ENCODE measurements around the gene TBX10.
A peak's percentile ranks its signal among the peaks of the same experiment; 100 is the strongest.
"Not testable (repeated sequence)": the region's sequence is repeated elsewhere in the genome, so short reads cannot be mapped to it uniquely, and the experiment has no call there.

Gene TBX10

GRCh38 chr11:67631411-67631810 lies 8.2 kb downstream of the TBX10 start:
- no peak for DNase-seq (ENCODE audit: low spot score)

- DNase-seq (ENCODE audit: low spot score), result no peak
Measured at GRCh38 chr11:67630943-67631331, 8.6 kb downstream of the TBX10 start.

- peak; percentile 95 for DNase-seq (ENCODE audit: low spot score)
Measured at GRCh38 chr11:67630228-67630942, 9.2 kb downstream of the TBX10 start.

GRCh38 chr11:67629386-67630227 lies 10.0 kb downstream of the TBX10 start, which contains the start of gene NUDT8:
TSS of gene NUDT8 (minus strand) at chr11:67629937. CDS start at chr11:67629911, 26 bp downstream.
- DNase-seq (ENCODE audit: low spot score), result peak; percentile 89

- no peak for DNase-seq (ENCODE audit: low spot score)
Measured at GRCh38 chr11:67628710-67629385, 10.7 kb downstream of the TBX10 start.

GRCh38 chr11:67627812-67628624 lies 11.5 kb downstream of the TBX10 start:
- DNase-seq (ENCODE audit: low spot score), result no peak

- no peak for DNase-seq (ENCODE audit: low spot score)
Measured at GRCh38 chr11:67627441-67627811, 12.1 kb downstream of the TBX10 start.

- DNase-seq (ENCODE audit: low spot score), result no peak
Measured at GRCh38 chr11:67626970-67627369, 12.6 kb downstream of the TBX10 start.

GRCh38 chr11:67626131-67626833 lies 13.3 kb downstream of the TBX10 start:
- DNase-seq (ENCODE audit: low spot score), result not testable (repeated sequence)

- DNase-seq (ENCODE audit: low spot score), result not testable (repeated sequence)
Measured at GRCh38 chr11:67623795-67624194, 15.8 kb downstream of the TBX10 start.

- DNase-seq (ENCODE audit: low spot score), result not testable (repeated sequence)
Measured at GRCh38 chr11:67622905-67623304, 16.7 kb downstream of the TBX10 start.

GRCh38 chr11:67621928-67622327 lies 17.6 kb downstream of the TBX10 start:
- DNase-seq (ENCODE audit: low spot score), result not testable (repeated sequence)

GRCh38 chr11:67620621-67621020 lies 18.9 kb downstream of the TBX10 start:
- not testable (repeated sequence) for DNase-seq (ENCODE audit: low spot score)

GRCh38 chr11:67619683-67620618 lies 19.6 kb downstream of the TBX10 start:
- not testable (repeated sequence) for DNase-seq (ENCODE audit: low spot score)

GRCh38 chr11:67618901-67619659 lies 20.5 kb downstream of the TBX10 start:
- not testable (repeated sequence) for DNase-seq (ENCODE audit: low spot score)

- no peak for DNase-seq (ENCODE audit: low spot score)
Measured at GRCh38 chr11:67617243-67617953, 22.2 kb downstream of the TBX10 start.

GRCh38 chr11:67616431-67617242 lies 22.9 kb downstream of the TBX10 start:
- no peak for DNase-seq (ENCODE audit: low spot score)

Measured in CD4-positive, alpha-beta T cell treated with Interleukin-15 for 4 hours (primary cell).